Activated CD4-positive, alpha-beta T cell treated with anti-CD3 and anti-CD28 coated beads, Interleukin-2, Interleukin-6, amounts not matched to agents 100 ng/mL and 50 ng/mL, durations not matched to agents 16 hours and 8 hours (primary cell): ENCODE measurements around the gene SIGLEC14.
"Not testable (repeated sequence)": the region's sequence is repeated elsewhere in the genome, so short reads cannot be mapped to it uniquely, and the experiment has no call there.

Experiments used
- DNase-seq: peaks from one replicate; pipeline ENCODE4 v3.0.0-alpha.2; 2020

Gene SIGLEC14, protein sequence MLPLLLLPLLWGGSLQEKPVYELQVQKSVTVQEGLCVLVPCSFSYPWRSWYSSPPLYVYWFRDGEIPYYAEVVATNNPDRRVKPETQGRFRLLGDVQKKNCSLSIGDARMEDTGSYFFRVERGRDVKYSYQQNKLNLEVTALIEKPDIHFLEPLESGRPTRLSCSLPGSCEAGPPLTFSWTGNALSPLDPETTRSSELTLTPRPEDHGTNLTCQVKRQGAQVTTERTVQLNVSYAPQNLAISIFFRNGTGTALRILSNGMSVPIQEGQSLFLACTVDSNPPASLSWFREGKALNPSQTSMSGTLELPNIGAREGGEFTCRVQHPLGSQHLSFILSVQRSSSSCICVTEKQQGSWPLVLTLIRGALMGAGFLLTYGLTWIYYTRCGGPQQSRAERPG

GRCh38 chr19:51646730-51647129 lies at the start of gene SIGLEC14:
SIGLEC14 (minus strand) TSS chr19:51646825; CDS start chr19:51646759, 66 bp downstream.
- DNase-seq: not testable (repeated sequence)

- DNase-seq: no peak
Observed at GRCh38 chr19:51695702-51696315, 49.2 kb upstream of the SIGLEC14 start.

GRCh38 chr19:51695088-51695487 lies 48.5 kb upstream of the SIGLEC14 start:
- no peak for DNase-seq

- DNase-seq: no peak
Observed at GRCh38 chr19:51694318-51695085, 47.9 kb upstream of the SIGLEC14 start.

DNA sequence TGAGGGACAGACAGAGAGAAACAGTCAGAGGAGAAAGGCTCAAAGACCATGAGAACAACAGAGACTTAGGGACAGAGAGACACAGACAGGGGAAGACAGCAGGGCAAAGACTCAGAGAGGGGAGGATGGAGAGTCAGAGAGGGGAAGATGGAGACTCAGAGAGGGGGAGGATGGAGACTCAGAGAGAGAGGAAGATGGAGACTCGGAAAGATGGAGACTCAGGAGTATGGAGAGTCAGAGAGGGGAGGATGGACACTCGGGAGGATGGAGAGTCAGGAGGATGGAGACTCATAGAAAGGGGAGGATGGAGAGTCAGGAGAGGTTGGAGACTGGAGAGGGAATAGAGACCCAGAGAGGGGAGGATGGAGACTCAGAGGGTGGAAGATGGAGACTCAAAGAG lies 47.2 kb upstream of the SIGLEC14 start:
- no peak for DNase-seq

DNA sequence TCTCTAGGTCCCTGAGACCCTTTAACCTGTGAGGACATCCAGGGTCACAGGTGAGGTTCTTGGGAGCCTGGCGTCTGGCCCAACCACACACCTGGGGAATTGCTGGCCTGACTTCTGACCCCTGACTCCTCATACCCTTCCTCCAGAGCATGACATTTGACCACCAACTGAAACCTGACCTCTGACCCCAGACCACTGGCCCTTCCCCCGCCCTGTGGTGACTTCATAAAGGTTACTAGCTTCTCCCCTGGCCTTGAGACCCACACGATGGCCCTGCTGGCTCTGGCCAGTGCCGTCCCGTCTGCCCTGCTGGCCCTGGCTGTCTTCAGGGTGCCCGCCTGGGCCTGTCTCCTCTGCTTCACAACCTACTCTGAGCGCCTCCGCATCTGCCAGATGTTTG lies 46.6 kb upstream of the SIGLEC14 start, which contains the start of gene SPACA6:
Gene SPACA6, plus strand, starts transcription at position 71 of the 400 bp plus-strand sequence. Its CDS starts 197 bp downstream, at position 268.
- no peak for DNase-seq

GRCh38 chr19:51692468-51692867 lies 45.8 kb upstream of the SIGLEC14 start:
- no peak for DNase-seq

- no peak for DNase-seq
Observed at GRCh38 chr19:51691584-51692428, 45.2 kb upstream of the SIGLEC14 start.

DNA sequence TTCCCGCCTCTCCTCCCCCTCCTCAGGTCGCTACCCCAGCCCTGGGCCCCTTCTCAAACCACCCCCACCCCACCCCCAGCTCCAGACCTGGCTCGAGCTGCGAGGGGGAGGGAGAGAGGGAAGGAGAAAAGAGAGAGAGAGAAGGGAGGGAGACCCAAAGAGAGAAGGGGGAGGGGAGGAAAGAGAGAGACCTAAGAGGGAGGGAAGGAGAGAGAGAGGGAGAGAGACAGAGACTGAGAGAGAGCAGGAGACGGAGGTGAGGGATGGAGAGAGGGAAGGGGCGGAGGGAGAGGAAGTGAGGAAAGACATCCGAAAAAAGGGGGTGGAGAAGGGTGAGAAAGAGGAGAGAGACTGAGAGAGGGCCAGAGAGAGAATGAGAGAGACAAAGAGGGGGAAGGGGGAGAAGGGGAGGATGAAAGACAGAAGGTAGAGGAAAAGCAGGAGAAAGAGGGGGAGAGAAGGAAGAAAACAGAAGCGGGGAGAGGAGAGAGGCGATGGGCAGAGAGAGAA lies 44.5 kb upstream of the SIGLEC14 start:
- DNase-seq: no peak

GRCh38 chr19:51690454-51691073 lies 43.9 kb upstream of the SIGLEC14 start:
- DNase-seq: peak; percentile 61

GRCh38 chr19:51689751-51690453 lies 43.3 kb upstream of the SIGLEC14 start:
- DNase-seq: no peak

- no peak for DNase-seq
Observed at GRCh38 chr19:51688671-51689571, 42.3 kb upstream of the SIGLEC14 start.

DNA sequence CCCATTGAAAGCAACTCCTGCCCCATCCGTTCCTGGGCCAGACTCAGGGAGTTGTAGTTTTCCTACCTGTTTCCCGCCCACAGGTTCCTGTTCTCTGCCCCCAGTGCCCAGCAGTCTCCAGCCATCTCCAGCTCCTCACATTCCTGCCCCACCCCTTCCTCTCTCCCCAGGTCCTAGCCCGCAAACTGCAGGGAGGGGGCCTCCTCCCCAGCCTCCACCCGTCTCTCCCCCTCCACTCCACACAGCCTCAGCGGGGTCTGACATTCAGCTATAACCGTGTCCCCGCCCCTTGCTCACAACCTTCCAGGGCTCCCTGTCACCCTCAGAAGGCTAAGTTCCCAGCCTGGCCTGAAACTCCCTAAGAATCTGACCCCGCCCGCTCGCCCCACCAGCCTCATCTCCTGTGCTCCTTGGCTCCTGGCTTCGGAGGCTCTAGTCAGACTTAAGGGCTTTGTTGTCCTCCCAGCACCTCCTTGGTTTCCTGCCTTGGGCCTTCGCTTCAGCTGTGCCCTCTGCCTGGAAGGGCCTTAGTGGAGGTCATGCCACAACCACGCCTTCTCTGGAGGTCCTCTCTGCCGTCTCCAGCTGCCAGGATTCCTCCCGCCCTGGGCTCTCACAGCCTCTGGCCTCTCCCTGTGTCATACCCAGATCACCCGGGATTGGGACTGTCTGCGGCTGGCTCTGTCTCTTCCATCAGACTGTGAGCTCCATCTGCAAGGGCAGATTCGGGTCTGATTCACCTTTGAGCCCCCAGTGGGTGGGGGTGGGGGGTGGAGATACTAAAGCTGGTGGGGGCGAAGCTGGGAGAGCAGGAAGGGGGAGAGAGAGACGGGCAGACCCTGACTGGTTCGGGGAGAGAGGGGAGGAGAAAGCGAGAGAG lies 41.4 kb upstream of the SIGLEC14 start:
- no peak for DNase-seq

DNA sequence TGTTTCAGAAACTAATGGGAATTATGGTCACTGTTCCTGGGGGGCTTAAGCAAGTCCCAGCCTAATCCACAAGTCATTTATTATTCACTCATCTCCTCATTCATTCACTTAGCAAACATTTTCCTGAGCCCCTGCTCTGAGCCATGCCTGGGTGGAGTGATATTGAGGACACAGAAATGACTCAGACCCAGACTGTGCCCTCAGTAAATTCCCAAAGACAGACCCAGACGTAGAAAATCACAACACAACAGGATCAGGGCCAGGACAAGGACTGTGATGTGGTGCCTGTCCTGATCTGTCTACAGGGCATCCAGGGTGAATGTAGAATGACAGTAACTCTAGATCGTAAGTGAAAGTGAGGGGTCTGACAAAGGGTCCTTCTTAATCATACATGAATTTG lies 39.5 kb upstream of the SIGLEC14 start:
- DNase-seq: no peak

DNA sequence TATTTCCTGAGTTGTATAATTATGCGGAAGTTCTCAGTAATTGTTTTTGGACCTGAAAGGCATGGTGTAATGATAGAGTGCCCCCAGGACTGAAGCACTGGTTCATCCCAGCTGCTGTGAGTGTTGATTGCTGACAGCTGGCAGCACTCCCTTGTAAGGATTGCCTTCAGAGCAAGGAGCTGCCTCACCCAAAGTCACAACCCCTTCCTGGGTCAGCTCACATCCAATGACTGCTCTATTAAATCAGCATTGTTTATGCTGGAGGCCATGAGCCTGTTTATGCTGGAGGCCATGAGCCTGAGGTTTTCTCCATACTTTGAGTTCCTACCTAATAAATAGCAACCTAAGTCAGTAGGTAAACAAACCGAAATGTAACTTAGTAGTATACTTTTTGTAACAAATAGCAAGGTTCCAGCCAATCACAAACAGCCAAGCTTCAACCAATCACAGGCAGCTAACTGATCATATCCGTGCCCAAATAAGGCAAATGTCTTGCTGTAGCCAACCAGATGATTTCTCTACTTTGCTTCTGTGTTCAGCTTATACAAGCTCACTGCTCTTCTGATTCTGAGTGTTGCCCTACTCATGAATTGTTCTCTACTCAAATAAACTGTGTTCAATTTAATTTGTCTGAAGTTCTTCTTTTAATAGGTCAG lies 34.8 kb upstream of the SIGLEC14 start:
- DNase-seq: no peak

GRCh38 chr19:51680474-51680873 lies 33.8 kb upstream of the SIGLEC14 start:
- DNase-seq: no peak

DNA sequence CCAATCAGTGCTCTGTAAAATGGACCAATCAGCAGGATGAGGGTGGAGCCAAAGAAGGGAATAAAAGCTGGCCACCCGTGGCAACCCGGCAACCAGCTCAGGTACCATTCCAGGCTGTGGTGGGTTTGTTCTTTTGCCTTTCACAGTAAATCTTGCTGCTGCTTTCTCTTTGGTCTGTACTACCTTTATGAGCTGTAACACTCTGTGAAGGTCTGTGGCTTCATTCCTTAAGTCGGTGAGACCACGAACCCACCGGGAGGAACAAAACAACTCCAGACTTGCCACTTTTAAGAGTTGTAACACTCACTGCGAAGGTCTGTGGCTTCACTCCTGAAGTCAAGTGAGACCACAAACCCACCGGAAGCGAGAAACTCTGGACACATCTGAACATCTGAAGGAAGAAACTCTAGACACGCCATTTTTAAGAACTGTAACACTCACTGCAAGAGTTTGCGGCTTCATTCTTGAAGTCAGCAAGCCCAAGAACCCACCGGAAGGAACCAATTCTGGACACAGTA lies 30.0 kb upstream of the SIGLEC14 start:
- peak; percentile 58 for DNase-seq

- DNase-seq: not testable (repeated sequence)
Observed at GRCh38 chr19:51675911-51676565, 29.4 kb upstream of the SIGLEC14 start.
